ENCODE measurements around the gene CCT4.
"Not testable (repeated sequence)": the region's sequence is repeated elsewhere in the genome, so short reads cannot be mapped to it uniquely, and the experiment has no call there.

Gene CCT4

GRCh38 chr2:61888267-61889055, at the start of gene CCT4:
Gene CCT4, minus strand, starts transcription at chr2:61888656. Its CDS starts 149 bp downstream, at chr2:61888507.
- DNase-seq (ENCODE audit: insufficient read length, low spot score) (peak; percentile 76), FAIRE-seq (peak; percentile 45)
- TF ChIP-seq POLR2A (IDR thresholded peaks at IDR 0.05; ENCODE audit: low read depth, low read length) = peak; percentile 87

- DNase-seq (ENCODE audit: insufficient read length, low spot score) (no peak), FAIRE-seq (no peak)
- no peak for TF ChIP-seq POLR2A (IDR thresholded peaks at IDR 0.05; ENCODE audit: low read depth, low read length)
These were observed 49.4 kb upstream of the CCT4 start for GRCh38 chr2:61937886-61938285.

- TF ChIP-seq POLR2A (IDR thresholded peaks at IDR 0.05; ENCODE audit: low read depth, low read length) = no peak
- FAIRE-seq = no peak
- DNase-seq (ENCODE audit: insufficient read length, low spot score) = no peak
These were observed 48.6 kb upstream of the CCT4 start for GRCh38 chr2:61937098-61937497.

- DNase-seq (ENCODE audit: insufficient read length, low spot score) = no peak
- TF ChIP-seq POLR2A (IDR thresholded peaks at IDR 0.05; ENCODE audit: low read depth, low read length) = no peak
- FAIRE-seq = no peak
These were observed 40.5 kb upstream of the CCT4 start for GRCh38 chr2:61928826-61929461.

GRCh38 chr2:61926531-61927477, 38.3 kb upstream of the CCT4 start:
- TF ChIP-seq POLR2A (IDR thresholded peaks at IDR 0.05; ENCODE audit: low read depth, low read length) = no peak
- FAIRE-seq = no peak
- no peak for DNase-seq (ENCODE audit: insufficient read length, low spot score)

GRCh38 chr2:61924895-61925663, 36.6 kb upstream of the CCT4 start:
- FAIRE-seq = no peak
- DNase-seq (ENCODE audit: insufficient read length, low spot score) = no peak
- TF ChIP-seq POLR2A (IDR thresholded peaks at IDR 0.05; ENCODE audit: low read depth, low read length) = no peak

GRCh38 chr2:61922714-61923113, 34.3 kb upstream of the CCT4 start:
- no peak for TF ChIP-seq POLR2A (IDR thresholded peaks at IDR 0.05; ENCODE audit: low read depth, low read length)
- FAIRE-seq = no peak
- DNase-seq (ENCODE audit: insufficient read length, low spot score) = no peak

GRCh38 chr2:61920548-61920947, 32.1 kb upstream of the CCT4 start:
- TF ChIP-seq POLR2A (IDR thresholded peaks at IDR 0.05; ENCODE audit: low read depth, low read length) = no peak
- DNase-seq (ENCODE audit: insufficient read length, low spot score) (no peak), FAIRE-seq (no peak)

GRCh38 chr2:61914794-61915193, 26.3 kb upstream of the CCT4 start:
- not testable (repeated sequence) for DNase-seq (ENCODE audit: insufficient read length, low spot score); FAIRE-seq

GRCh38 chr2:61911510-61911909, 23.1 kb upstream of the CCT4 start:
- FAIRE-seq (no peak), DNase-seq (ENCODE audit: insufficient read length, low spot score) (no peak)
- no peak for TF ChIP-seq POLR2A (IDR thresholded peaks at IDR 0.05; ENCODE audit: low read depth, low read length)

- FAIRE-seq (no peak), DNase-seq (ENCODE audit: insufficient read length, low spot score) (no peak)
- no peak for TF ChIP-seq POLR2A (IDR thresholded peaks at IDR 0.05; ENCODE audit: low read depth, low read length)
These were observed 22.1 kb upstream of the CCT4 start for GRCh38 chr2:61910603-61911002.

GRCh38 chr2:61909116-61909515, 20.7 kb upstream of the CCT4 start:
- no peak for TF ChIP-seq POLR2A (IDR thresholded peaks at IDR 0.05; ENCODE audit: low read depth, low read length)
- DNase-seq (ENCODE audit: insufficient read length, low spot score) = no peak
- FAIRE-seq = no peak

GRCh38 chr2:61906186-61906470, 17.7 kb upstream of the CCT4 start:
- FAIRE-seq = no peak
- DNase-seq (ENCODE audit: insufficient read length, low spot score) = no peak
- no peak for TF ChIP-seq POLR2A (IDR thresholded peaks at IDR 0.05; ENCODE audit: low read depth, low read length)

Data from H54 (cell line).